SIG-M5 treated with dmso at 0.1 percent for 504 hours (cell line): ENCODE measurements around the gene IL10RB.
A peak's percentile ranks its signal among the peaks of the same experiment; 100 is the strongest.

Experiments
- DNase-seq: peaks from one replicate; lab custom pipeline; 2025; ENCODE audit not compliant: unreplicated experiment; lab: John Stamatoyannopoulos, UW

Gene IL10RB

DNA sequence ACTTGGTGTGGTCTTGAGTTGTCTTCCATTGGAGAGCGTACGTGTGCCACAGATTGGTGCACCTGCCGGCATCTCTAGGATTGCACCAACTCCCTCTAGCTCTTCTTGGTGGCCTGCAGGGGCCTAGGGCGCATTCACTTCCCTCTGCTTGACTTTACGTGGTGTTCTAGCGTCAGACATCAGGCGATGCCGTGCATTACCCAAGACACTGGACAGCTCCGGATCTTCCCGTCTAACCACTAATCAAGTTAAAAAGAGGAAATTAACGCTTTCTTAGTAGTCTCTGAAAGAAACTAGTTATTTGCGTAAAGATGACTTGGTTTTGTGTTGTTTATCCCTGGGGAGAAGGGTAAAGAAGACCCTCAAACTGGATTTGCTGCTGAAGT, 510 bp upstream of the IL10RB start:
- peak; percentile 99 for DNase-seq

DNA sequence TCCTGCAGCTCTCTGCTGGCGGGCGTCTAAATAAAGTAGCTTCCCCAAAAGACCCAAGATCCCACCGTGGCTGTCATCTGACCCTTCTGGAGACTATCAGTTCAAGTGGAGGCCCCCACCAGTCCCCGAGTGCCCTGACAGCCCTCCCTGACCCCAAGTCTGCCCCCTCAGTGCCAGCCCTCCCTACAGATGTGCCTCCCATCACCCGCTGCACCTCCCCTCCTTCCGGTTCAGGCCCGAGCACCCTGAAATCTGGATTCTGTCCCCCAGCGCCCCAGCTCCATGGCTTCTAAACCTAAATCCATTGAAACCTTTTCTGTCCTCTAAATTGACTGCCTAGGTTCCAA, 595 bp downstream of the IL10RB start:
- DNase-seq: no peak

DNA sequence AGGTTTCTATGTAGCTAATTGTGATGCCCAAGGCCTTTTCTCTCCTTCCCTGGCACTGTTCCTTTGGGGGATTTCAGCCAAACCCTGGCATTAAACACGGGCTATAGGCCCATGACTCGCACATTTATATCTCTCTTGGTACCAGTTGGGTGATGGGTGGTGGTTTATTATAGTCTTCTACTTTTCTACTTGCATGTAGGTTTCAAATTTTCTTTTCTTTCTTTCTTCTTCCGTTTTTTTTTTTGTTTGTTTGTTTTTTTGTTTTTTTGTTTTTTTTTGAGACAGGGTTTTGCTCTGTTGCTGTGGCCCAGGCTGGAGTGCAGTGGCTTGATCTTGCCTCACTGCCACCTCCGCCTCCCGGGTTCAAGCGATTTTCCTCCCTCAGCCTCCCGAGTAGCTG, 1.1 kb downstream of the IL10RB start:
- DNase-seq: no peak

DNA sequence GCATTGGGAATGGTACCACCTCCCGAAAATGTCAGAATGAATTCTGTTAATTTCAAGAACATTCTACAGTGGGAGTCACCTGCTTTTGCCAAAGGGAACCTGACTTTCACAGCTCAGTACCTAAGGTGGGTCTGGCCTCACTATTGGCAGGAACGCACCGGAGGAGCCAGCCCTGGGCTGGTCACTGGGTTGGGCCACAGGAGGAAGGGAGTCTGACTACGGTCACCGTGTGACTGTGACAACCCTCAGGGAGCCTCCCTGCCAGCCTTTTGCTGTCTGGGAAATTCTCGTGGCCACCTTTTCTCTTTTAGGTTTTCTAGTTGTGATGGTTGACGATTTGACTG, 2.2 kb downstream of the IL10RB start:
- DNase-seq: no peak

DNA sequence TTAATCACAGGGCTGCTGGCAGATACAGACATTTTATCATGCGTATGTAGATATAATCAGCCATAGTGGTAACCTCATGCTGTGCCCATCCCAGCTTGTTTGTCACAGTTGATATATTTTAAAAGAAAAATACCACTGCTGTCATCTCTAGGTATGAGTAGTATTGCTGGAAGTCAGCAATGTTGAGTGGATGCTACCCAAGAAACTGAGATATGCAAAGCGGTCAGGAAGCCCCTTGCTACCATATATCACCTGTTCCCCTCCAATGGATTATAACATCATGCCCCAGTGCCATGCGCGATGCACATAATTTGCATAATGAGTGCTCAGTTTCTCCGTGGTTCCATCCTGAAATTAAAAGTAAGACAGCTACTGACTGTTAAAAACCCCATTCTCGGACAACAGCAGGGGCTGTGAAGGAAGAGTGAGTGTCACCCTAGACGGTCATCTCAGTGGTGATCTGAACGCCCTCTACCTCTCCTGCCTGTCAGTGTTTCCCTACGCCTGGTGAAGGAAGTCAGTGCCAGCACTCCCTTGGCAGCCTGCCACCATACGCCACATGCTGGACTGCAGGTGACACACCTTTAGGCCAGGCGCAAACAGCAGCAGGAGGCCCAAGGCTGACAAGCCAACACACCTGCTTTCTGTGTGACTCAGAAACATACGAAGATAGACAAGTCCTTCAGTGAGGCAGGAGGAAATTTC, 2.7 kb downstream of the IL10RB start:
- peak; percentile 42 for DNase-seq

DNA sequence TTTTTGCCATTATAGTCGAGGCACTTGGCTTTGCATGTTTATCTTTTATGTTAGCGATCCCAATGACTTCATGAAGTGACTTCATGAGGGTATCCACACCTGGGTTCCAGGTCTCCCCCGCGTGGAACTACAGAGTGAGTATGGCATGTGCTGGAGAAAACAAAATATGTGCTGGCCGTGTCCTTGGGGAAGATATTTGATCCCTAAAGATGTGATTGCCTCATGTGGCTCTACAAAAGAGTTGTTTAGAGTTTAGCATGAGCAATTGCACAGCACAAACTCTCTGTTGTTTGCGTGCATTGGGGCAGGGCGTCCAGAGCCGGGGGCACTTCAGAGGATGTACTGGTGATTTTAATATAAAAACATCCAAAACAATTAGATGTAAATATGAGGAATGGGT, 4.8 kb downstream of the IL10RB start:
- no peak for DNase-seq

DNA sequence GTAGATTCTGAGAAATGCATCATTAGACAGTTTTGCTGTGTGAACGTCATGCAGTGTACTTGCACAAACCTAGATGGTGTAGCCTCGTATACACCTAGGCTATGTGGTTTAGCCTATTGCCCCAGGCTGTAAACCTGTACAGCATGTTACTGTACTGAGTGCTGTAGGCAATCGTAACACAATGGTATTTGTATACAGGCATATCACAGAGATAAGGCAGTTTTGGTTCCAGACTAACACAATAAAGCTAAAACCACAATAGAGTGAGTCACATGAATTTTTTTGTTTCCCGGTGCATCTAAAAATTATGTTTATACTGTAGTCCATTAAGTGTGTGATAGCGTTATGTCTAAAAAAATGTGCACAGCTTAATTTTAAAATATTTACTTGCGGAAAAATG, 6.9 kb downstream of the IL10RB start:
- no peak for DNase-seq

DNA sequence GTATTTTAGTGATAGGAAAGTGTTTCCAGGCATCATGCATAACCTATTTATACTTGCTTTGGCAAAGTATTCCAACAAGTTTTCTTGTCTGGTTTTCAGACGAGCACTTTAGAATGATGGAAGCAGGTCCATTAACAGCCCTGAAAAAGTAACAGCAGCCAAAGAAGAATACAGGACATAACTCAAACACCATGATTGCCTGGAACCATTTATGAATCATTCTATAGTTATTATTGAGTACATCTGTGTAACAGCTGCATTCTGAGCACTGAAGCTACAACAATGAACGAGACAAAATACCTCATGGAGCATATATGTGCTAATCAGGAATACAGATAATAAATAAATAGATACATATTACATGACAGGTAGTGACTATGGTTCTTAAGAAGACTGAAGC, 12.6 kb downstream of the IL10RB start:
- no peak for DNase-seq

DNA sequence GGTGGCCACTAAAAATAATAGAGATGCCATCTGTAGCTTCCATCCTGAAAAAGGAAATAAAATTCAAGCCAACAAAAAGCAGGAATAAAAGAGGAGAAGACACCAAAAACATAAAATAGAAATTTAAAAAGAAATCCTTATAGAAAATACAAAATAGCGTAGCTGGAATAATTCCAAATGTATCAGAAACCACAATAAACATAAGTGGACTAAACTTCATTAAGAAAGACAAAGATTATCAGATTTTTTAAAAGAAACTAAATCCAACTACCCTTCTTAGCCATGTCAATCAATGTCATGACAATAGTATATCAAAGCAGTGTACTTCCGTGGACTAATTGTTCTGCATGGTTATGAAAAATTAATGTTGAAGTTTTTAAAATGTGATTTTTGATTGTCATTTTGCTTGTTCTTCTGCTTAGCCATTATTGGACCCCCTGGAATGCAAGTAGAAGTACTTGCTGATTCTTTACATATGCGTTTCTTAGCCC, 13.2 kb downstream of the IL10RB start:
- DNase-seq: no peak

DNA sequence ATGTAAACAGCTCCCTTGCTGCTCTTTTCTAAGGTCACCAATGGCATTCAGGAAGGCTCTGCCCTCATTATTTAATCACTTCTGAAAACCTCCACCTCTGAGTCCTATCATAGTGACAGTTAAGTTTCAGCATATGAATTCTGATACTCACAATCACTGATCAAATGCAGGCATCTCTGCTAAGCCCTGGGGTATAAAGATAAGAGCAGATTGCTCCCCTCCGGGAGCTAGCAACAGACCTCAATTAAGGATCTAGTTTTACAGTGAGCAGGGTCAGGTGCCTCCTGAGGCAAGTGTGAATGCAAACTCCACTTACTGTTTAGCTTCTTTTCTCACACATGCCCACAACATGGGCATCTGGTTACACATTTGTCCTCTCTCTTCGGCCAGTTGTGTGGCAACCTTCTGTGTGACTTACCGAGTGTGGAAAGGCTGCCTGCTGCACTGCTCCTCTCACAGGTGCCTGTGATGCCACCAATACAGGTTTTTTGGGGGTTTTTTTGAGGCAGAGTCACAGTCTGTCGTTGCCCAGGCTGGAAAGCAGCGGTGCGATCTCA, 15.0 kb downstream of the IL10RB start:
- DNase-seq: no peak

DNA sequence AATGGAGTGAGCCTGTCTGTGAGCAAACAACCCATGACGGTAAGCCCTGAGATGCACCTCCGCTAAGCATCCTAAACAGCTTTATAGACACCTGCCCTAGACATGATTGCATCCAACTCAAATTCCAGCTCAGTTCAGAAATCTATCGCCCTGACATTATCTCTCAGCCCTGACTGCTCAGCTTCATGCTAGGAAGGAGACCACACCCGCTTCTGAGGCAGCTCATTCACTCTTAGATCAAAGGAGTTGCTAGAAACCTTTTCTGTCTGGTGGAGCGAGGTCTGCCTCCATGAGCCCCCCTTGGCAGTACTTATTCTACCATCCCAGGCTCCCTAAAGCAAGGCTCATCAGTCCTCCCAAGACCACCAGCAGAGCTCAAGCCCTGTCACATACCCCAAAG, 17.0 kb downstream of the IL10RB start:
- no peak for DNase-seq

DNA sequence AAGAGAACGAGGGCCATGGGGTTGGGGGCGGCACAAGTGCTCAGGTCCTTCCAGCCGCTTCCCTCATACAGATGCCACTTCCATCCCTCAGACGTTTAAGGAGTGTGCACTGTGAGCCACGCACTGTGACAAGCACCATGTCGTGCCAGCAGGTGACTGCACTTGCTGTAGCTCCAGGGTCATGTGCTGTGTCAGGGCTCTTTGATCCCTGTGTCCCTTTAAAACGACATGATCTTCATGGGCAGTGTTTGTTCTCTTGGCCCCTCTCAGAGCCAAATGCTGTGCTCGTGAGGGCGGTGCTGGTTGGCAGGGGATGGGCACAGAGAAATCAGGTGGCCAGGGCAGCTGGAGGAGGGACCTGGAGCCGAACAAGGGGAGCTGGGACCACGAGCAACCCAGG, 19.9 kb downstream of the IL10RB start:
- no peak for DNase-seq

DNA sequence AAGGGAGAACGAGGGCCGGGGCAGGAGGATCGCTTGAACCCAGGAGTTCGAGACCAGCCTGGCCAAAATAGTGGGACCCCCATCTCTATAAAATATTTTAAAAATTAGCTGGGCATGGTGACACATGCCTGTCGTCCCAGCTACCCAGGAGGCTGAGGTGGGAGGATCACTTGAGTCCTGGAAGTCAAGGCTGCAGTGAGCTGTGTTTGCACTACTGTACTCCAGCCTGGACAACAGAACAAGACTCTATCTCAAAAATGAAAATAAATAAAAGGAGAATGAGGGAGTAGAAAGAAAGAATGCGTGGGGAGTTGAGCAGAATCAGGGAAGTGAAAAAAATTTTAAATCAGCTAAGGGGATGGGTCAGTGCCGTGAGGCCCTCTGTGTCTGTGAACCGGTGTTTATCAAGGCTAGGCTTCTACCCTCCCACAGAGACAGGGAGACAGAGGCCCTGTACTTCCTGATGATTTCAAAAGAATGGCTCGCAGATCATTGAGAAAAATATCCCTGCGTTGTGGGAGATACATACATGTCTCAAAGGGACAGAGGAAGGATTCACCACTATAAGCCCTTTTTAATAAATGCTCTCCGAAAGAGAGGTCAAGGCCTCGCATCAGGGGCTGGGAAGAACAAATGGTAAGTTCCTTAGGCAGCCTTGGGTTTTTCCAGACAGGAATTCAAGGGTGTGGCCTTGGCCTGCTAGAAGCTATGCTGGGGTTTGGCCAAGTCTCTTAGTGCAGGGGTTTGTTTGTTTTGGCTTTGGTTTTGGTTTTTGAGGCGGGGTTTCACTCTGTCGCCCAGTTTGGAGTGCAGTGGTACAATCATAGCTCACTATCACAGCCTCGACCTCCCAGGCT, 20.7 kb downstream of the IL10RB start:
- DNase-seq: no peak

DNA sequence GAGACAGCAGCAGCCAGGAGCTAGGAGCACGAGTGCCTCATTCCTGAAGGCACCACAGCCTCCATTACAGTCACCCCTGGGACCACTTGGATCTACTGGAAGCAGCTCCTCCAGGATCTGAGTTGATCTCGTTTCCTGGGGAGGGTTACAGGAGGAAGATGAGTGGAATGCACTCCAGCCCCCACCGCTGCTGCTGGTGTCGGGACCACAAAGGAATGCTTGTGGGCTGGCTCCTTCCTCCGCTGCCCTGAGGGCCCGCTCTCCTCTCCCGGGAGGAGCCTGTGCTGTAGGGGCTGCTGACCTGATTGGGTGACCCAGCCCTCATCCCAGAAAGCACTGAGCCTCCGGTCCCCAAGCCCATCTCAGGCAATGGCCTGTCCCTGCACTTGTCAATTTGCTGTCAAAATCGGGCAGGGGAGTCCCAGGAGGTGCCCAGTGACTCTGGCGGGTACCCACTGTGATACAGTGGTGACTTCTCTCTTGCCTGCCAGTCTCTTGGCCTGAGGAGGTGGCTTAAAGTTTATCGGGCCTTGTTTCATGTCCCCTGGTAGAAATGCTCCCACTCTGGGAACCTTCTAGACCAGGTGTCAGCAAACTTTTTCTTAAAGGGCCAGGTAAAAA, 23.1 kb downstream of the IL10RB start:
- no peak for DNase-seq

DNA sequence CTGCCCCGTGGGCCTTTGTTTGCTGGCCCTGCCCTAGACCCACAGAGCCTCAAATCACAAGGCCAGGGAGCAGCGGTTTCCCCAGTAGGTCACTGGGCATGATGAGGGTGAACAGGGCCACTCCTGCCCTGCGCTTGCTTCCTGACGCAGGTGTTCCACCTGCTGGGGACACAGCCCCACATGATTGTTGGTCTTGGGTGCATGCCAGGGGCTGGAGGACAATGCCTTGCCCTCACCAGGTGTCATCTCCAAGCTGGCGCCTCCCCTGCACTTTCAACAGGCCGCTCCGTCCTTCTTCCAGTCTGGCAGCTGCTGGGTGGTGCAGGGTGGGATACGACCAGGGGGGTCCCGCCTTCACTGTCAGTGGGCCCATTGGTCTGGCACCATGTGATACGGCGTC, 24.3 kb downstream of the IL10RB start:
- no peak for DNase-seq

DNA sequence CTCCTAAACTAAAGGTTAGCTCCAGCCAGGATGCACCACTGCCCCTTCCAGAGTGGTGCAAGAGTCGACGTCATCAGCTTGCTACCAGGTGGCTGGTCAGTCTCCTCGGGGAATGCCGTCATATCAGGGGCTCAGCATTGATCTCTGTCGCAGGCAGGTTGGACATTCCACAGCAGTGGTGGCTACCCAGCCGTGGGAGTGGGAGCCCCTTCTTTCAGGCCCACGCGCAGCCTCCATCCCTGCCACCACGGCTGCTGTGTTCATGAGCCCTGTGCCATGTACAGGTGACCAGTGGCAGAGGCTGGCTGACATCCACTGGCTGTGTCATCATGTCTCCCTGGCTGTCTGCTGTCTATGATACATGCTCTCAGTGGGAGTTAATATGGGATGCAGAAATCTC, 25.5 kb downstream of the IL10RB start:
- no peak for DNase-seq

DNA sequence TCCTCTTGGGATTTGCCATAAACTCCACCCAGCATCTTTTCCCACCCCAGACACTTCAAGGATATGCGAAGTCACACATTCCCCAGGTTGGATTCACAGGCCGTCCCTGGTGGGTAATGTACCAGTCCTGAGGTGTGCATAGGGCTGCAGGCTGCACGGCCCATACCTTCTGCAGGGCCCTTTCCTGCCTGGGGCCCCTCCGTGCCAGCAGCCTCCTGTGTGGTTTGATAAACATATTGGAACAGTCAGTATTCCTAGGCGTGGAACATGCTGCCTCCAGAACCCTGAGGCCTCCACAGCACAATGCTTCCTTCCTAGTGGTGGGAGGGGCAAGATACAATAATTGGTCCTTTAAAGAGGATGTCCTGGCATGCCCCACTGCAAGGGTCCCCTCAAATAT, 26.6 kb downstream of the IL10RB start:
- DNase-seq: no peak

DNA sequence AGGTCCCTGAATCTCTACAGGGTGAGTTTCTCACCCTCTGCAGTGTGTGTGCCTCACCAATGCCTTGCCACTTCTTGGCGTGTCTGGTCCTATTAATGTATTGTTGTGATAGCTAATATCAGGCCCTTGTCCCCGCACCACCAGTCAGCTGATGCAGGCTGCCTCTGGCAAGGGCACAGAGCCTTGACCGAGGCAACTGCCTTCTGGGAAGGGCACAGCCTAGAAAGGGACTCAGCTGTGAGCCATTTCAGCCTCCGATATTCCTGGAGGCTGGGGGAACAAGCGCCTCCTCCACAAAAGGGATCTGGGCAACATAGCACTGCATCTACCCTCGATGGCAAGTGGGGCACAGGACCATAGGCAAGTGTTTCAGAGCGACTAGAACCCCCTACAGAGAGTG, 27.0 kb downstream of the IL10RB start:
- DNase-seq: no peak

DNA sequence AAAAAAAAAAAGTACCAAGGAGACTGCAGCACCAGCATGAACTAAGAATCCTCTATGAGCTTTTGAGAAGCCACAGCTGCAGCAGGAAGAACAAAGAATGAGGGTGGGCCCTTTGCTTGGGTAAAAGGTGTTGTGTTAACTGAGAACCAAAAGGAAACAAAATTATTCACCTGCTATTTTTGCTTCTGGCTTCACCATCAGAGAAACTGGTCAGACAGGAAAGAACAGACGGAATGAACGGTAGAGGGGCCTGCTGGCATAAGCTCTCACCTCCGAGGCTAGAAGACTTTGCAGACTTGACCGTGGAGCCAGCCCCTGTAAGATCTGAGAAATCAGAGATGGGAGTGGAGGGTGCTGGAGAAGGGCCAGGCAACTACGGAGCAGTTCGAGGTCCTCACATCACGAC, 27.6 kb downstream of the IL10RB start:
- DNase-seq: no peak

DNA sequence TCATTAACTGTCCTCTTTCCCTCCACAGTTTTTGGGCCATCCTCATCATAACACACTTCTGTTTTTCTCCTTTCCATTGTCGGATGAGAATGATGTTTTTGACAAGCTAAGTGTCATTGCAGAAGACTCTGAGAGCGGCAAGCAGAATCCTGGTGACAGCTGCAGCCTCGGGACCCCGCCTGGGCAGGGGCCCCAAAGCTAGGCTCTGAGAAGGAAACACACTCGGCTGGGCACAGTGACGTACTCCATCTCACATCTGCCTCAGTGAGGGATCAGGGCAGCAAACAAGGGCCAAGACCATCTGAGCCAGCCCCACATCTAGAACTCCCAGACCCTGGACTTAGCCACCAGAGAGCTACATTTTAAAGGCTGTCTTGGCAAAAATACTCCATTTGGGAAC, 30.0 kb downstream of the IL10RB start:
- DNase-seq: no peak

DNA sequence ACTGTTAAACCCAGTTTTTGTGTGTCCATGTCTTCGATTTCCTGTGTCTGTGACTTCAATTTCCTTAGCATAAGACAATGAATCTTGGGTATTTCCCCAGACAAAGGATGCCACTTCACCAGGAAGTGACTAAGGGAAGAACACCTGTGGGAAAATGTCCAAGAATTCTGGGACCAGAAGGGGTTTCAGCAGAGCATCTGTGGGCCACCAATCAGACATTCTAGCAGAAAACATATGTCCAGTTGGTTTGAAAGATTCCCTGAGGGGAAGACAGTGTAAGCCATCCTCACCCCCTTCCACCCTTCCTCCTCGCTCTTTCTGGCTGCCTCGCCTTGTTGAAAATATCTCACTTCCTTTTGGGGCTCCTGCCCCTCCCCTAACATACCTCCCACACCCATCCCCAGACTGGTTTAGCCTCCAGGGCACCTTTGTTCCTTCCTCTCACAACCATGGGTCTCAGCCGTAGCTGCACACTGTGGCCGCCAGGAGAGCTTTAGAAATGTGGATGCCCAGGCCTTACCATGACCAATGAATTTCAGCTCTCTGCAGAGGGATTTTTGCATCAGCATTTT, 33.1 kb downstream of the IL10RB start:
- DNase-seq: peak; percentile 58
